GM21367 (cell line): ENCODE measurements around the gene HTR6.

Source experiments
- ATAC-seq: cut with Tn5 transposase; IDR thresholded peaks from one replicate; pipeline ENCODE4 v1.9.1; 2021; ENCODE audit not compliant: unreplicated experiment

HTR6 gene

DNA sequence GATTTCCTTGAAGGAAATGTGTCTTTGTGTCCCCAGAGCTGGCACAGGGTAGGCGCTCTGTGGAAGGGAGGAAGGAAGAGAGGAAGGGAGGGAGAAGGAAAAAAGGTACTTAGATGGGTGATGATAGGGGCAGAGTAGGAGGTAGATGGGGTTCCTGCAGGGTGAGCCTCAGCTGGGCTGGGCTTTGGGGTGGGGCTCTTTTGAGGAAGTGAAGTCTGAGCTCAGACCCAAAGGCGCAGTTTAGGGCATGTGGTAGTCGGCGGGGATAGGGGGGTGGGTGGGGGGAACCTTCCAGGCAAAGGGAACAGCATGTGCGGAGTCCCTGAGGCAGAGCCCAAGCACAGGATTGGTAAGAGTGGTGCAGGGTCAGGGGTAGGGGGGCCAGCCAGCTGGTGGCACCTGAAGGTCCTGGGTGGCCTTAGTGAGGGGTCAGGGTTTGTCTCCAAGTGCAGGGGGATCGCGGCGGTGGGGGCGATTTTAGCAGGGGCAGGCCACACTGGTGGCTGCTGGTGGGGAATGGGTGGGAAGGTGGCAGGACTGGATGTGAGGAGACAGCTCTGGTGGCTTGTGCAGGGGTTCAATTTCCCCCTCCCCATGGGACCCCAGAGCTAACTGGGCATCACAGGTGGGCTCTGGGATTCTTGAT, 8.4 kb upstream of the HTR6 start:
- no peak for ATAC-seq

DNA sequence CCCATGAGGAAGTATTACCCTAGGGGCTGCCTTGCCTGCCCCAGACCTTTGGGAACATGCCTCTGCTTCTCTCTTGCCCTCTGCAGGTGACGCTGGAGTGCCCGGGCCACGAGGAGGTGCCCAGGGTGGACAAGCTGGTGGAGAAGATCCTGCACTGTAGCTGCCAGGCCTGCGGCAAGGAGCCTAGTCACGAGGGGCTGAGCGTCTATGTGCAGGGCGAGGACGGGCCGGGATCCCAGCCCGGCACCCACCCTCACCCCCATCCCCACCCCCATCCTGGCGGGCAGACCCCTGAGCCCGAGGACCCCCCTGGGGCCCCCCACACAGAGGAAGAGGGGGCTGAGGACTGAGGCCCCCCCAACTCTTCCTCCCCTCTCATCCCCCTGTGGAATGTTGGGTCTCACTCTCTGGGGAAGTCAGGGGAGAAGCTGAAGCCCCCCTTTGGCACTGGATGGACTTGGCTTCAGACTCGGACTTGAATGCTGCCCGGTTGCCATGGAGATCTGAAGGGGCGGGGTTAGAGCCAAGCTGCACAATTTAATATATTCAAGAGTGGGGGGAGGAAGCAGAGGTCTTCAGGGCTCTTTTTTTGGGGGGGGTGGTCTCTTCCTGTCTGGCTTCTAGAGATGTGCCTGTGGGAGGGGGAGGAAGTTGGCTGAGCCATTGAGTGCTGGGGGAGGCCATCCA, 7.8 kb upstream of the HTR6 start:
- ATAC-seq = no peak

DNA sequence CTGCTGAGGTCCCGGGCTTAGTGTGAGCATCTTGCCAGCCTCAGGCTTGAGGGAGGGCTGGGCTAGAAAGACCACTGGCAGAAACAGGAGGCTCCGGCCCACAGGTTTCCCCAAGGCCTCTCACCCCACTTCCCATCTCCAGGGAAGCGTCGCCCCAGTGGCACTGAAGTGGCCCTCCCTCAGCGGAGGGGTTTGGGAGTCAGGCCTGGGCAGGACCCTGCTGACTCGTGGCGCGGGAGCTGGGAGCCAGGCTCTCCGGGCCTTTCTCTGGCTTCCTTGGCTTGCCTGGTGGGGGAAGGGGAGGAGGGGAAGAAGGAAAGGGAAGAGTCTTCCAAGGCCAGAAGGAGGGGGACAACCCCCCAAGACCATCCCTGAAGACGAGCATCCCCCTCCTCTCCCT, 7.2 kb upstream of the HTR6 start:
- no peak for ATAC-seq

DNA sequence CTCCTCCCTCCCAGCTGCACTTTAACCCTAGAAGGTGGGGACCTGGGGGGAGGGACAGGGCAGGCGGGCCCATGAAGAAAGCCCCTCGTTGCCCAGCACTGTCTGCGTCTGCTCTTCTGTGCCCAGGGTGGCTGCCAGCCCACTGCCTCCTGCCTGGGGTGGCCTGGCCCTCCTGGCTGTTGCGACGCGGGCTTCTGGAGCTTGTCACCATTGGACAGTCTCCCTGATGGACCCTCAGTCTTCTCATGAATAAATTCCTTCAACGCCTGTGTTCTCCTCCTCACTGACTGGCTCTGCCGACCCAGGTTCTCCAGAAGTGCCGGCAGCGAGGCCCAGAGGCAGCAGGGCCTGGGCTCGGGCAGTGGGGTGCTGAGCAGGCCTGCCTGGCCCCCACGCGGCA, 6.5 kb upstream of the HTR6 start:
- ATAC-seq = no peak

DNA sequence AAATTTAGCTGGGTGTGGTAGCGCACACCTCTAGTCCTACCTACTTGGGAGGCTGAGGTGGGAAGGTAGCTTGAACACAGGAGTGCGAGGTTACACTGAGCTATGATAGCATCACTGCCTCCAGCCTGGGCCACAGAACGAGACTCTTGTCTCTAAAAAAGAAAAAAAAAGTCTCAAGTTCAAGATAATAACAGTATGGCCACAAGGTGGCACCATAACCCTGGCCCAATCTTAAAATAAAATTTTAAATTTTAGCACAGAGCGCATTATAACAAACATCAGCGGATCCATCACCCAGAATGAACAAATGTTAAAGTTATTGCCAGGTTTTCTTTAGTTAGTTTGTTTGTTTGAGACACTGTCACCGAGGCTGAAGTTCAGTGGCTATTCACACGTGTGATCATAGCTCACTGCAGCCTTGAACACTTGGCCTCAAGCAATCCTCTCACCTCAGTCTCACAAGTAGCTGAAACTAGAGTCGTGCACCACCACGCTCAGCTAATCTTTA, 2.9 kb upstream of the HTR6 start:
- ATAC-seq = no peak

DNA sequence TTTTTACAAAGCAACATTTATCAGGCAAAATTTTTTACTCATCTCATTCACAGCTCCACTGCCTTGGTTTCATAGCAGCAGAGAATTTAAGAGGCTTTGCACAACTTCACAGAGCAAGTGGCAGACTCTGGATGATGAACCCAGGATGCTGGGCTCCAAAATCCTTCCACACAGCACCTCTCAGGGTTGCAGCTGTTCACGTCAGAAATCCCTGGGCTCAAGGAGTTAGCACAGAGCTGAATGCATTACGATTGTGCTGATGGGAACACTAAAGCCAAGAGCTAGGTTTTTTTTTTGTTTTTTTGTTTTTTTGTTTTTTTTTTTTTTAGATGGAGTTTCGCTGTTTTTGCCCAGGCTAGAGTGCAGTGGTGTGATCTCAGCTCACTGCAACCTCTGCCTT, 2.4 kb upstream of the HTR6 start:
- no peak for ATAC-seq

DNA sequence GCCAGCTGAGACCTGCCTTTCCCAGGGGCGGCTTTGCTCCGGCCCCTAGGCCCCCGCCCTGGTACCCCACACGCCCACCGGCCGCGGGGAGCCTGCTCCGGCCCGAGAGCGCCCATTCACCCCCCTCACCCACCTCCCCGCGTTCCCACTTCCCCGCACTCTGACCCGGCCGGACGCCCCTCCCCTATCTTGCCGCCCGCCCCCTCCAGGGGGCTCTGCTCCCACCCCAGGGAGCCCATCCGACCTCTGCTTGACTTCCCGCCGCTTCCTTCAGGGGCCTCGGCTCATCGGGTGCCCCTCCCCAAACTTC, 466 bp downstream of the HTR6 start:
- no peak for ATAC-seq

DNA sequence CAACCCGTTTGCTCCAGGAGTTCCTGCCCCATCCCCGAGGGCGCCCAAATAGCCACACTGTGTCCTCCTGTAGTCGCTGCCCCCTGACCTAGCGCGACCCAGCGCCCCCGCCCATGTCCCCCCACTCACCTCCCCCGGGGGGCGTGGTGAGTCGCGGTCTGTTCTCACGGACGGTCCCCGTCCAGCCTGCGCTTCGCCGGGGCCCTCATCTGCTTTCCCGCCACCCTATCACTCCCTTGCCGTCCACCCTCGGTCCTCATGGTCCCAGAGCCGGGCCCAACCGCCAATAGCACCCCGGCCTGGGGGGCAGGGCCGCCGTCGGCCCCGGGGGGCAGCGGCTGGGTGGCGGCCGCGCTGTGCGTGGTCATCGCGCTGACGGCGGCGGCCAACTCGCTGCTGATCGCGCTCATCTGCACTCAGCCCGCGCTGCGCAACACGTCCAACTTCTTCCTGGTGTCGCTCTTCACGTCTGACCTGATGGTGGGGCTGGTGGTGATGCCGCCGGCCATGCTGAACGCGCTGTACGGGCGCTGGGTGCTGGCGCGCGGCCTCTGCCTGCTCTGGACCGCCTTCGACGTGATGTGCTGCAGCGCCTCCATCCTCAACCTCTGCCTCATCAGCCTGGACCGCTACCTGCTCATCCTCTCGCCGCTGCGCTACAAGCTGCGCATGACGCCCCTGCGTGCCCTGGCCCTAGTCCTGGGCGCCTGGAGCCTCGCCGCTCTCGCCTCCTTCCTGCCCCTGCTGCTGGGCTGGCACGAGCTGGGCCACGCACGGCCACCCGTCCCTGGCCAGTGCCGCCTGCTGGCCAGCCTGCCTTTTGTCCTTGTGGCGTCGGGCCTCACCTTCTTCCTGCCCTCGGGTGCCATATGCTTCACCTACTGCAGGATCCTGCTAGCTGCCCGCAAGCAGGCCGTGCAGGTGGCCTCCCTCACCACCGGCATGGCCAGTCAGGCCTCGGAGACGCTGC, 1.1 kb downstream of the HTR6 start:
- ATAC-seq = no peak

DNA sequence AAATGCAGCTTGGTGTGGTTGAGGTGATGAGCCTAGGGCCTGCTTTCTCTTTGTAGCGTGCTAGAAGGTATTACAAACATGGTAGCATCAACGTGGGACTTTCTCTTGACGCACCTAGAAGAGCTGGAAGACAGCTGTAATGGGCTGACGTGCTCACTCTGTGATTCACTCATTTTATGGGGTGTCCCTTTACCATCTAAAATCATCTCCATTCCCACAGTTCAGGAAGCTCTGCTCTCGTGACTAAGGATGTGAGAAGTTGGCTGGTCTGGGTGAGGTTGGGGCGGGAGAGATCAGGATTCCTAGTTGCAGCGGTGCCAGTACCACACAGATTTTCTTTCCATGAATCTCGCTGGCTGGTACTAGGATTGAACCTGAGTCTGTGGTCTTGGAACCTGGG, 4.2 kb downstream of the HTR6 start:
- no peak for ATAC-seq

DNA sequence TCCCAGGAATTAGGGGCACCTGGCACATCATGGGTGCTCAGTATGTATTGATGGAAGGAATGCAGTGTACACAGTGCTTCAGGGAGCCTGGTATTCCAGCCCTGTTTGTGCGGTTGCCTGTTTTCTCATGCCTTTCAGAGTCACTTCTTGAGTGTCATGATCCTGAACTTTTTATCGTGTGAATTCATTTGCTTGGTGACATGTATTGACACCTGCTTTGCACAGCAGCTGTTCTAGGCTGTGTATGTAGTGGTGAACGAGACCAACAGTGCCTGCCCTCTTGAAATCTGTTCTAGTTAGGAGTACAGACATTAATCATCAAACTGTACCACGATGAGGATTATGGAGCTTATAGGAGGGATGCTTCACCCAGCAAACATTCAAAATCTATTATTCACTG, 6.1 kb downstream of the HTR6 start:
- no peak for ATAC-seq

DNA sequence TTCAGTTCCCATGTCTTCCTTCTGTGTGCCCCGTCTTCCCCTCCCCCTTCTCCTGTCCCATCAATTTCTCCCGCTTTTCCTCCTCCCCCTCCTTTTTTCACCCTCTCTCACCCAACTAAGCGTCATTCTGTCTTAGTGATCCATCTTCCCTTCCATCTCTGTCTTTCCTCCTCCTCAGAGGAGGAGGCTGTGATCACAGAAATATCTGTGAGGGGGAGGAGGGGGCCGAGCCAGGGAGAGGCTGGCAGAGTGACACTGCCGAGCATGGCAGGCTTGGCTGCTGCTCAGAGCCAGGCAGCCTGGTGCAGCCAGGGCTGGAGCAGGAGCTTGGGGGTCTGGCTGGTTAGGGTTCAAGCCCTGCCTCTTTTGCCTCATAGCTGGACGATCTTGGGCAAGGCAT, 7.6 kb downstream of the HTR6 start:
- no peak for ATAC-seq

DNA sequence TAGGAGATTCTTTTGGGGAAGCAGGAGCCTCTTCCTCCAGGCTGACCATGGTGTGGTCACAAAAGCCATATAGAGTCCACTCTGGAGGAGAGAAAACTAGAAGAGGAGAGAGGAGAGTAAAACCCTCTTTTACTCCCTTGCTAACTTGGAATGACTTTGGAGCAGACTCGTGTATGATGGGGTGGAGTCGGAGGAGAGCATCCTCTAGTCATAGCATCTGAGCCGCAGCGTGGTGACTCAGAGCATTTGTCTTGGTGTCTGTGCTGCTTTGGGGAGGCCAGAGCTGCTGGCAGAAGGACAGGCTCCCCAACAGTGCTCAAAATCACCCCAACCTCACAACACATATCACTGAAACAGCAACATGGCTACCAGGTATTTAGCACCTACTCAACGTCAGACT, 11.1 kb downstream of the HTR6 start:
- no peak for ATAC-seq

DNA sequence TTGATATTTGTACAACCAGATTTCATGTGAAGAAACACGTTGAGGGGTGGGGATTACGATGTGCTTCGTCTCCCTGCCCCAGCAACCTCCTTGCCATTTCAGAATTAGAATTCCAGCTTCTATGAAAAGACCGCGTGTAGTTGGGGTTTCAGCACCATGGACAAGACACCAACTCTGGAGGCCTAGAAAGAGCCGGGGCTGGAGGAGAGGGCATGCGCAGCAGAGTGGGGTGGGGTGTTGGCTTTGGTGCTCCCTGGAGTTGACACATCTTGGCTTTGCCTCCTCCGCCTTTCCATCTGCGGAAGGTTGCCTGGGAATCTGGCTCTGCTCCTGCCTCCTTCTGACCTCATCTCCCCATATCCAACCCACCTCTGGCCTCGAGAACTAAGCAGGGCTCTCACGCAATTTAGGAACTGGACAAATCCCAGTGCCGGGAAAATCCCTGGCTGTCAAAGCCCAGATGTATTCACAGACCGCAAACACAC, 11.8 kb downstream of the HTR6 start:
- ATAC-seq = no peak

DNA sequence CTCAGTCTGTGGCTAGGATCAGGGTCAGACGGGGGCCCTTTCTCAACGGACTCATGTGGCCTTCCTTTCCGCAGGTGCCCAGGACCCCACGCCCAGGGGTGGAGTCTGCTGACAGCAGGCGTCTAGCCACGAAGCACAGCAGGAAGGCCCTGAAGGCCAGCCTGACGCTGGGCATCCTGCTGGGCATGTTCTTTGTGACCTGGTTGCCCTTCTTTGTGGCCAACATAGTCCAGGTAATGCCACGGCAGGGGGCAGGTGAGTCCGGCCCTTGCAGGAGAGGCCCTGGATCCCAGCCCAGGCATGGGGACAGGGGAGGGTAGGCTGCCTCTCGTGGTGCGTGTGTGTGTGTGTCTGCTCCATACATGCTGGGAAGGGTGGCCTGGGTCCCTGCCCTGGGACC, 13.8 kb downstream of the HTR6 start:
- ATAC-seq = no peak

DNA sequence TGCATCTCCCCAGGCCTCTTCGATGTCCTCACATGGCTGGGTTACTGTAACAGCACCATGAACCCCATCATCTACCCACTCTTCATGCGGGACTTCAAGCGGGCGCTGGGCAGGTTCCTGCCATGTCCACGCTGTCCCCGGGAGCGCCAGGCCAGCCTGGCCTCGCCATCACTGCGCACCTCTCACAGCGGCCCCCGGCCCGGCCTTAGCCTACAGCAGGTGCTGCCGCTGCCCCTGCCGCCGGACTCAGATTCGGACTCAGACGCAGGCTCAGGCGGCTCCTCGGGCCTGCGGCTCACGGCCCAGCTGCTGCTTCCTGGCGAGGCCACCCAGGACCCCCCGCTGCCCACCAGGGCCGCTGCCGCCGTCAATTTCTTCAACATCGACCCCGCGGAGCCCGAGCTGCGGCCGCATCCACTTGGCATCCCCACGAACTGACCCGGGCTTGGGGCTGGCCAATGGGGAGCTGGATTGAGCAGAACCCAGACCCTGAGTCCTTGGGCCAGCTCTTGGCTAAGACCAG, 14.3 kb downstream of the HTR6 start:
- no peak for ATAC-seq

DNA sequence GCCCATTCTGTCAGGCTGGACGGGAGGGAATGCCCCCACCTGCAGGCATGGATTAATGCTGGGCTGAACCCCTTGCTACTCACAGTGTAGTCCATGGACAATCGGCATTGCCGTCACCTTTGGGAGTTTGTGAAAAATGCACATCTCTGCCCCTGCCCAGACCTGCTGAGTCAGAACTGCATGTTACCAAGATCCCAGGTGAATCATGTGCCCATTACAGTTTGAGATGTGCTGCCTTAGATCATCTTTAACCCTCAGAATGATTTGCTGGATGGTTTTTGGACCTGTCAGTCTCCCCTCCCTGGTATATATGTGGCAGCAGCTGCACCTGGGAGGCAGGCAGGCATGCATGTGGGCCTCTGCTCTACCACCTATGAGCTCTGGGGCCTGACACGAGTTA, 15.0 kb downstream of the HTR6 start:
- ATAC-seq = no peak

DNA sequence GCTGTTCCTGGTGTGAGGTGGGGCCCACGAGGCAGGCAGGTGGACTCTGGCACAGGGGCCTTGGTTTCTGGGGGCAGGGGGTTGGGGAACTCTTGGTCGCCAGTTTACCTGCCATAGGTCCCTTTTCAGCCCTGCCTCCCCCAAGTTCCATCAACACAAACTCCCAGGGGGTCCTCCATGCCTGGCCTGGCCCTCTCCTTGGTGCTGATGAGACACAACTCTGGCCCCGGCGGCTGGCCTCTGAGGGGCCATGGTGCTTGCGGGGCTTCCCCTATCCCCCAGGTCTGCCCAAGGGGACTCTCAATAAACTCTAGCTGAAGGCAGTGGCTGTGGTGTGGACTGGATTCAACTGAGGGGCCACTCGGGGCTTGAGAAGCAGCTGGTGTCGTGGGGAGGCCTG, 16.0 kb downstream of the HTR6 start:
- ATAC-seq = no peak

DNA sequence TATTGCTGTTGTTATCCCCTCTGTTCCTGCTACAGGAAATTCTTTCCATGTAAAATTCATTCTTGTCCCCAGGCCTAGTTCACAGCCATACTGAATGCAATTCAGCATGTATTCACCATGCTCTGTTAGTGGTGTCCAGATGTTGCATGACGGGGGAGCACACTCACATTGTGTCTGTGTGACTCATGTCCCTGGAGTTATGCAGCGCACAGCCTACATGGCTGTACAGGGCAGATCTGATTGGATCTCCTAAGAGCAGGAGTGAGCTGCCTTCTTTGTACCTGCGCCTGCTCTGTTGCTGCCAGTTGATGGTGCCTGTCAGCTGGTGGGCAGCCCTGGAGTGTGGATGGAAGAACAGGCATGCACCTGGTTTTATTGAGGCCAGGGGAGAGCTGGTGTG, 17.6 kb downstream of the HTR6 start:
- ATAC-seq = no peak

DNA sequence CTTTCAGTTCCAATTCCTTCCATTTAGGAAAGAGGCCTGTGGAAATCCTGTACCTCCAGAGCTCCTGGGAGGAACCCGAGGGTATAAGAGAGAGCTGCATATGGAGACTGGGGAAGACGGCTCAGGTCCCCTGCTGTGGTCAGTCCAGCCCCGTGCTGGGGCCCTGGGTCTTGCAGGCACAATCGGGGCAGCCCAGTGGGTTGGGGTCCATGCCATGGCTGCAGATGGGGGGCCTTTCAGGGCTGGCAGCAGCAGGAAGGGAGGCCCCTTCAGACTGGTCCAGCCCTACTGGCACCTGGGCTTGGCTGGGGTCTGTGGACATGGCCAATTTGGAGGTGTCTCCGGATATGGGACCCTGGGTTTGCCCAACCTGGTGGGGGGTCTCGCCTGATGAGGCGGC, 18.2 kb downstream of the HTR6 start:
- no peak for ATAC-seq

DNA sequence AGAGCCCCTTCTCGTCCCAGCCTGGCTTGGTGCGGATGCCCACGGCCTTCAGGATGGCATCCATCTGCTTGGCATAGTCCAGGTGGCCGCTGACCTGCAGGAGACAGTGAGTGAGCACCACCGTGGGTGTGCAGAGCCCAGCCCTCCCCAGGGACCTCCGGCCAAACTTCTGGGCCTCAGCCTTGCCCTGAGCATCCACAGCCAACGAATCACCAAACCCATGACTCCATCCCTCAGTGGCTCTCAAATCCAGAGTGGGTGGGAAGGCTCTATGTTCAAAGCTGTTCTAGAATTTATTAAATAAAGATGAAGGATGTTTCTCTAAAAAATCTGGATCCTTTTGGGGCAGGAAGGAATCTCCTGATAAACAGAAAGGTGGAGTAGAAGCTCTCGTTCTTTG, 18.7 kb downstream of the HTR6 start:
- no peak for ATAC-seq

DNA sequence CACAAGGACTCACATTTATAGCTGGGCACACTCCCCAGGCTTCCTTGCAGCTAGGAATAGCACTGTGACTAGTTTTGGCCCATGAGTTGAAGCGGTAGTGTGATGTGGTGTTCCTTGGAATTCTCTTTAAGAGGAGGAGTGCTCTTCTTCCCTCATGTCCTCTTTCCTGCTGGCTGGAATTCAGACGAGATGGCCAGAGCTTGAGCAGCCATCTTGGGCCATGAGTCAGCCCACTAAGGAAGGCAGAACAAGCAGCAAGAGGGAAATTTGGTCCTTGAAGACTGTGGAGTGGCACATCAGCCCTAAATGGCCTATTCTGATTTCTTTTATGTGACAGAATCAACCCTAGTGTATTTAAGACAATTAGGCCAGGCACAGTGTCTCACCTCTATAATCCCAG, 20.0 kb downstream of the HTR6 start:
- no peak for ATAC-seq

DNA sequence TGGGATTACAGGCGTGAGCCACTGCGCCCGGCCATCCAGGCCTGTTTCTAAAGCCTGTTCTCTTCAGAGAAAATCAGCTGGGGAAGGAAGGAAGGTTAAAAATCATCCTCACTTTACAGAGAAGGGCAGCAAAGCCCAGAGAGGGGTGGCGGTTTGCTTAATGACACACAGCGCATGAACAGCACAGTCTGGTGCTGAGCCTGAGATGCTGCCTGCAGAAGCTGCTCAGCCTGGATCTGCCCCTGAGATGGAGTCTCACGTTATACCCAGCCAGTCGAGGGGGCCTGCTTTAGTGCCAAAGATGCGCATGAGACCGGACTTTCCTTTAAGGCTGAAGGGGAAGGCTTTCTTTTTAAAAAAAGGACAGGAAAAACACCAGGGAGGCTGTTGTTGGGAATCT, 21.3 kb downstream of the HTR6 start:
- ATAC-seq = no peak
